ENCODE results near the gene DNAAF8. TPM values are rescaled to one million over a fixed set of nuclear protein-coding genes. Genes with fewer than 3 reads are reported as not detected.

The DNAAF8 gene
- total RNA-seq, 1 experiment from 2014 or later, result 2.4 TPM

GRCh38 chr16:4752351-4753100 lies 18.2 kb downstream of the DNAAF8 start:
- Histone ChIP-seq H4K20me1 (ENCODE audit: insufficient read depth) (no peaks in the 10 kb centered on the region), H3K4me3 (no peak overlapping the region), H2AFZ (no peak overlapping the region), H3F3A (ENCODE audit: insufficient read depth, low read depth) (no peaks in the 10 kb centered on the region), H3K4me2 (no peak overlapping the region), H3K9me3 (ENCODE audit: insufficient read depth, low read depth) (peaks cover 5% of the 10 kb centered on the region), H3K79me2 (ENCODE audit: low read depth) (no peaks in the 10 kb centered on the region), H3K27me3 (ENCODE audit: insufficient read depth, low read depth) (no peaks in the 10 kb centered on the region), H3K4me1 (replicated peaks; ENCODE audit: insufficient read depth) (no peaks in the 10 kb centered on the region), H3K36me3 (ENCODE audit: low read depth) (peaks cover 13% of the 10 kb centered on the region), H3K9me2 (ENCODE audit: insufficient read depth) (no peaks in the 10 kb centered on the region), H3K27ac (no peak overlapping the region)
- TF ChIP-seq EZH2 (IDR thresholded peaks at IDR 0.05; ENCODE audit: low read depth), result no peak
- TF ChIP-seq CTCF (conservative IDR thresholded peaks at IDR 0.05), result no peak
- CTCF ChIA-PET, result no interaction called here
- DNase-seq, result no peak
- intact Hi-C loops (cut with micrococcal nuclease; ENCODE audit: unreplicated experiment), result no loop called here
- no TSS peak for BruUV-seq (replicated peaks)
- POLR2A ChIA-PET (ENCODE audit: unreplicated experiment), result no interaction called here

GRCh38 chr16:4753227-4753626 lies 18.9 kb downstream of the DNAAF8 start:
- Histone ChIP-seq H3K4me3 (no peak overlapping the region), H3K9me3 (ENCODE audit: insufficient read depth, low read depth) (peaks cover 5% of the 10 kb centered on the region), H3K4me1 (replicated peaks; ENCODE audit: insufficient read depth) (no peaks in the 10 kb centered on the region), H3K27me3 (ENCODE audit: insufficient read depth, low read depth) (no peaks in the 10 kb centered on the region), H2AFZ (no peak overlapping the region), H3K4me2 (no peak overlapping the region), H3K9me2 (ENCODE audit: insufficient read depth) (no peaks in the 10 kb centered on the region), H3K27ac (no peak overlapping the region), H3F3A (ENCODE audit: insufficient read depth, low read depth) (no peaks in the 10 kb centered on the region), H3K36me3 (ENCODE audit: low read depth) (peaks cover 13% of the 10 kb centered on the region), H3K79me2 (ENCODE audit: low read depth) (no peaks in the 10 kb centered on the region), H4K20me1 (ENCODE audit: insufficient read depth) (no peaks in the 10 kb centered on the region)
- DNase-seq, result no peak
- no peak for TF ChIP-seq EZH2 (IDR thresholded peaks at IDR 0.05; ENCODE audit: low read depth)
- no peak for TF ChIP-seq CTCF (conservative IDR thresholded peaks at IDR 0.05)
- CTCF ChIA-PET, result no interaction called here
- POLR2A ChIA-PET (ENCODE audit: unreplicated experiment), result no interaction called here
- BruUV-seq (replicated peaks), result no TSS peak
- intact Hi-C loops (cut with micrococcal nuclease; ENCODE audit: unreplicated experiment), result no loop called here

GRCh38 chr16:4754865-4755264 lies 20.5 kb downstream of the DNAAF8 start:
- intact Hi-C loops (cut with micrococcal nuclease; ENCODE audit: unreplicated experiment), result no loop called here
- H3K27me3 ChIP-seq (ENCODE audit: insufficient read depth, low read depth), result no peaks in the 10 kb centered on the region
- TF ChIP-seq CTCF (conservative IDR thresholded peaks at IDR 0.05) (no peak), EZH2 (IDR thresholded peaks at IDR 0.05; ENCODE audit: low read depth) (no peak)
- no TSS peak for BruUV-seq (replicated peaks)
- POLR2A ChIA-PET (ENCODE audit: unreplicated experiment), result no interaction called here
- no peak overlapping the region for H3K4me2 ChIP-seq
- no peaks in the 10 kb centered on the region for H4K20me1 ChIP-seq (ENCODE audit: insufficient read depth)
- no peaks in the 10 kb centered on the region for H3K79me2 ChIP-seq (ENCODE audit: low read depth)
- no peak overlapping the region for H3K4me3 ChIP-seq
- peaks cover 13% of the 10 kb centered on the region for H3K36me3 ChIP-seq (ENCODE audit: low read depth)
- H3K4me1 ChIP-seq (replicated peaks; ENCODE audit: insufficient read depth), result no peaks in the 10 kb centered on the region
- H3K27ac ChIP-seq, result no peak overlapping the region
- DNase-seq, result no peak
- CTCF ChIA-PET, result no interaction called here
- H2AFZ ChIP-seq, result no peak overlapping the region
- no peaks in the 10 kb centered on the region for H3F3A ChIP-seq (ENCODE audit: insufficient read depth, low read depth)
- no peaks in the 10 kb centered on the region for H3K9me2 ChIP-seq (ENCODE audit: insufficient read depth)
- H3K9me3 ChIP-seq (ENCODE audit: insufficient read depth, low read depth), result peaks cover 5% of the 10 kb centered on the region

All from PC-9 (cell line).